ENCODE measurements around the gene KDM4E. TPM values are rescaled to one million over a fixed set of nuclear protein-coding genes. Genes with fewer than 3 reads are reported as not detected.

KDM4E gene
- total RNA-seq, 4 donors from 2014 or later: not detected

- H3K9me3 ChIP-seq: no peaks in the 10 kb centered on the region
Measured at GRCh38 chr11:95067039-95067840, 42.2 kb downstream of the KDM4E start.

GRCh38 chr11:95067841-95068219 lies 42.8 kb downstream of the KDM4E start:
- DNase-seq: no peak

More at GRCh38 chr11:95067039-95067840, 42.2 kb downstream of the KDM4E start:
- H3K27ac ChIP-seq: peak overlapping the region; percentile 96 to 99 (median 98)
- peaks cover 0 to 16% (median 6%) of the 10 kb centered on the region in 4 donors for H3K4me1 ChIP-seq
- no peaks in the 10 kb centered on the region for H3K27me3 ChIP-seq
- peak; percentile 78 to 91 (median 89) for DNase-seq
- peak; percentile 22 to 70 (median 58) for TF ChIP-seq CTCF (IDR thresholded peaks at IDR 0.05)
- peak; percentile 56 to 64 for TF ChIP-seq POLR2A (IDR thresholded peaks at IDR 0.05)
- H3K4me3 ChIP-seq: peak overlapping the region; percentile 68 to 95 (median 82)
- H3K36me3 ChIP-seq: no peaks in the 10 kb centered on the region

GRCh38 chr11:95068549-95068948 lies 43.5 kb downstream of the KDM4E start:
- DNase-seq: peak; percentile 76 to 95 (median 91)
- H3K9me3 ChIP-seq: no peaks in the 10 kb centered on the region
- TF ChIP-seq CTCF (IDR thresholded peaks at IDR 0.05) (peak in 1 of 6 experiments; percentile 18), POLR2A (IDR thresholded peaks at IDR 0.05) (peak; percentile 84 to 96)
- H3K4me1 ChIP-seq: peaks cover 0 to 16% (median 6%) of the 10 kb centered on the region in 4 donors
- no peaks in the 10 kb centered on the region for H3K36me3 ChIP-seq
- H3K27me3 ChIP-seq: no peaks in the 10 kb centered on the region
- peak overlapping the region; percentile 68 to 95 (median 82) for H3K4me3 ChIP-seq
- H3K27ac ChIP-seq: peak overlapping the region; percentile 96 to 99 (median 98)

More at GRCh38 chr11:95067841-95068219, 42.8 kb downstream of the KDM4E start:
- no peaks in the 10 kb centered on the region for H3K27me3 ChIP-seq
- H3K4me3 ChIP-seq: peak overlapping the region; percentile 68 to 95 (median 82)
- H3K4me1 ChIP-seq: peaks cover 0 to 16% (median 6%) of the 10 kb centered on the region in 4 donors
- H3K27ac ChIP-seq: peak overlapping the region; percentile 96 to 99 (median 98)
- H3K36me3 ChIP-seq: no peaks in the 10 kb centered on the region
- no peak for TF ChIP-seq POLR2A (IDR thresholded peaks at IDR 0.05)
- no peak for TF ChIP-seq CTCF (IDR thresholded peaks at IDR 0.05)
- H3K9me3 ChIP-seq: no peaks in the 10 kb centered on the region

DNA sequence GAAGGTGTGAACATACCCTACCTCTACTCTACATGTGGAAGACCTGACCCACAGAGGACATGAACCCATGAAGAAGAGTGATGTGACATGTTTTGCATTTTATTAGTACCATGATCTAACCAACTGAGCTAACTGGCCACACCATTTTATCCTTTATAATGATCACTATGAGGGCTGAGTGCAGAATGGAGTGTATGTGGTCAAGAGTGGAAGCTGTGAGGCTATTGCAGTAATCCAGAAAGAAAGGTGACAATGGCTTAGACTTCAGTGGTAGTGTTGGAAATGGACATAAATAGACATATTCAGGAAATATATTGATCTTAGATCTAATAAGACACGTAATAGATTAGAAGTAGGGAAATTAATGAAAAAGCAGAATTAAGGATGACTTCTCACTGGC lies 45.4 kb downstream of the KDM4E start:
- Histone ChIP-seq H3K9me3 (no peaks in the 10 kb centered on the region), H3K27ac (no peak overlapping the region), H3K4me3 (no peak overlapping the region), H3K27me3 (no peaks in the 10 kb centered on the region), H3K36me3 (no peaks in the 10 kb centered on the region), H3K4me1 (peaks cover 0 to 22% (median 10%) of the 10 kb centered on the region in 4 donors)
- no peak for DNase-seq
- TF ChIP-seq POLR2A (IDR thresholded peaks at IDR 0.05) (no peak), CTCF (IDR thresholded peaks at IDR 0.05) (no peak)

DNA sequence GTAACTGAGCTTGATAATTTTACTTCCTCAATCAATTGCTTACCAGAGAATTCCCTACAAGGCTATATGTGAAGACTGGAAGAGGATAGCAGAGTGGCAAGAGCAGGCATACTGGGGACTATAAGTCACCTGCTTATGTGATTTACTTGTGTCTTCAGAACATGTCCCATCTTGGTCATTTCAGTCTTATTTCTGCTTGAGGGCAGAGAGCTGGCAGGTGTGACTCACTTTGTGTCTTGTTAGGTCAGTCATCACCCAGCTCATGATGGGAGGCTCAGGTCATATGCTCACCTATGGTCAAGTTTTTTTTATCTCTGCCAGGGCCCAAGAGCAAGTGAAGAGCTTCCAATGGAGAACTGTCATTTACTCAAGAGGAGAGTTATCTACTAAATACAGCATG lies 47.9 kb downstream of the KDM4E start:
- Histone ChIP-seq H3K36me3 (no peaks in the 10 kb centered on the region), H3K27me3 (no peaks in the 10 kb centered on the region), H3K4me1 (peaks cover 0 to 20% (median 9%) of the 10 kb centered on the region in 4 donors), H3K9me3 (no peaks in the 10 kb centered on the region), H3K4me3 (no peak overlapping the region), H3K27ac (no peak overlapping the region)
- TF ChIP-seq POLR2A (IDR thresholded peaks at IDR 0.05) (no peak), CTCF (IDR thresholded peaks at IDR 0.05) (no peak)
- DNase-seq: no peak
